HepG2 (cell line): ENCODE results near the gene COMT. TPM values are rescaled to one million over a fixed set of nuclear protein-coding genes. Genes with fewer than 3 reads are reported as not detected.

ENCODE experiments used
- AGO2 ChIP-seq: fragments of 200-400 bp; formaldehyde crosslinking; optimal IDR thresholded peaks from 2 replicates; pipeline ENCODE3; 2017; ENCODE audit warnings: mild to moderate bottlenecking, low read depth, low read length, moderate library complexity
- ARNT ChIP-seq: fragments of 450-650 bp; IDR thresholded peaks from 2 replicates; pipeline ENCODE4 v1.6.1; 2017
- BRF2 ChIP-seq: sonication (generic); formaldehyde crosslinking; IDR thresholded peaks from 2 replicates; pipeline ENCODE4 v1.8.1; 2022; ENCODE audit warnings: mild to moderate bottlenecking, missing genetic modification reagents
- ETV5 ChIP-seq: IDR thresholded peaks from 2 replicates; pipeline ENCODE4 v1.6.1; 2018; ENCODE audit warnings: missing biosample characterization, missing genetic modification reagents, inconsistent platforms, borderline replicate concordance
- FOXJ3 ChIP-seq: sonication (generic); formaldehyde crosslinking; IDR thresholded peaks from 2 replicates; pipeline ENCODE4 v1.4.0; 2020; ENCODE audit warnings: missing genetic modification reagents, mild to moderate bottlenecking, borderline replicate concordance
- JUN ChIP-seq: sonication (generic); formaldehyde crosslinking; IDR thresholded peaks from 2 replicates; pipeline ENCODE4 v1.4.0; 2020; ENCODE audit warnings: mild to moderate bottlenecking, missing genetic modification reagents
- KDM5B ChIP-seq: sonication (generic); formaldehyde crosslinking; IDR thresholded peaks from 2 replicates; pipeline ENCODE4 v1.4.0; 2020; ENCODE audit warnings: missing genetic modification reagents, mild to moderate bottlenecking, borderline replicate concordance
- MAZ ChIP-seq, 2 experiments: sonication (generic) in 1 of 2; formaldehyde crosslinking in 1 of 2; IDR thresholded peaks; 2 replicates each; pipeline versions ENCODE4 v1.5.0 to v1.6.1; 2012 to 2020; ENCODE audit warnings: low read depth in 2 of 2, mild to moderate bottlenecking in 2 of 2, borderline replicate concordance in 1 of 2, improper control_type of control experiment in 1 of 2, low read length in 1 of 2, missing genetic modification reagents in 1 of 2, moderate library complexity in 1 of 2
- NFE2L1 ChIP-seq: sonication (generic); formaldehyde crosslinking; IDR thresholded peaks from 2 replicates; pipeline ENCODE4 v1.4.0; 2020; ENCODE audit warnings: missing genetic modification reagents, mild to moderate bottlenecking, borderline replicate concordance
- ZFP41 ChIP-seq: sonication (generic); formaldehyde crosslinking; IDR thresholded peaks from 2 replicates; pipeline ENCODE4 v1.4.0; 2020; ENCODE audit warnings: mild to moderate bottlenecking, missing genetic modification reagents, borderline replicate concordance
- ZNF251 ChIP-seq: sonication (generic); formaldehyde crosslinking; IDR thresholded peaks from 2 replicates; pipeline ENCODE4 v1.9.0; 2021; ENCODE audit warnings: mild to moderate bottlenecking, missing genetic modification reagents
- ZNF263 ChIP-seq: sonication (generic); formaldehyde crosslinking; IDR thresholded peaks from 2 replicates; pipeline ENCODE4 v1.4.0; 2020; ENCODE audit warnings: missing genetic modification reagents
- ZNF317 ChIP-seq: sonication (generic); formaldehyde crosslinking; IDR thresholded peaks from 2 replicates; pipeline ENCODE4 v1.5.0; 2020; ENCODE audit warnings: mild to moderate bottlenecking, missing genetic modification reagents
- ZNF484 ChIP-seq: sonication (generic); formaldehyde crosslinking; IDR thresholded peaks from 2 replicates; pipeline ENCODE4 v1.5.1; 2020; ENCODE audit warnings: mild to moderate bottlenecking, low read depth, missing genetic modification reagents, borderline replicate concordance
- ZNF572 ChIP-seq: sonication (generic); formaldehyde crosslinking; IDR thresholded peaks from 2 replicates; pipeline ENCODE4 v1.5.1; 2020; ENCODE audit warnings: mild to moderate bottlenecking, missing genetic modification reagents
- ZNF879 ChIP-seq: sonication (generic); formaldehyde crosslinking; IDR thresholded peaks from 2 replicates; pipeline ENCODE4 v1.8.1; 2023; ENCODE audit warnings: missing genetic modification reagents
- polyA plus RNA-seq, 8 experiments: library from polyadenylated mRNA; depleted of rRNA in 3 of 8; stranded (reverse) in 7 of 8; unstranded in 1 of 8; fragments of >200 nt; fragmentation: Illumina TruSeq in 4 of 8; extraction: Trizol in 4 of 8; gene quantifications; 2 replicates each; pipeline versions ENCODE4 v1.2.1 to v1.2.3, GENCODE V29; 2011 to 2016; ENCODE audit warnings: low read depth in 4 of 8, missing spikeins in 1 of 8, mixed read lengths in 1 of 8; ENCODE audit not compliant: insufficient read depth in 1 of 8
- total RNA-seq, 5 experiments: library from RNA; depleted of rRNA; stranded (reverse); fragments of >200 nt; fragmentation: Illumina TruSeq; extraction: Trizol; gene quantifications; 2 replicates each; pipeline ENCODE4 v1.2.3, GENCODE V29; 2016; ENCODE audit warnings: low read depth in 1 of 5
- TF ChIP-seq, protein P1 (sequence below): sonication (generic); formaldehyde crosslinking; IDR thresholded peaks from 2 replicates; pipeline ENCODE4 v1.4.0; 2020; ENCODE audit warnings: missing genetic modification reagents
- TF ChIP-seq, protein P2 (sequence below): IDR thresholded peaks from 2 replicates; pipeline ENCODE4 v1.6.1; 2016
- TF ChIP-seq, protein P3 (sequence below): sonication (generic); formaldehyde crosslinking; IDR thresholded peaks from 2 replicates; pipeline ENCODE4 v1.5.0; 2020; ENCODE audit warnings: mild to moderate bottlenecking, missing genetic modification reagents

Gene COMT
- total and polyA plus RNA-seq, 2 of the 13 experiments (the other 11 are each of a cell fraction or from before 2014, with no cell fraction given) = 156 to 162 TPM

GRCh38 chr22:19962246-19962908 is 20.8 kb downstream of the COMT start (continued):
- TF ChIP-seq, protein P1, sequence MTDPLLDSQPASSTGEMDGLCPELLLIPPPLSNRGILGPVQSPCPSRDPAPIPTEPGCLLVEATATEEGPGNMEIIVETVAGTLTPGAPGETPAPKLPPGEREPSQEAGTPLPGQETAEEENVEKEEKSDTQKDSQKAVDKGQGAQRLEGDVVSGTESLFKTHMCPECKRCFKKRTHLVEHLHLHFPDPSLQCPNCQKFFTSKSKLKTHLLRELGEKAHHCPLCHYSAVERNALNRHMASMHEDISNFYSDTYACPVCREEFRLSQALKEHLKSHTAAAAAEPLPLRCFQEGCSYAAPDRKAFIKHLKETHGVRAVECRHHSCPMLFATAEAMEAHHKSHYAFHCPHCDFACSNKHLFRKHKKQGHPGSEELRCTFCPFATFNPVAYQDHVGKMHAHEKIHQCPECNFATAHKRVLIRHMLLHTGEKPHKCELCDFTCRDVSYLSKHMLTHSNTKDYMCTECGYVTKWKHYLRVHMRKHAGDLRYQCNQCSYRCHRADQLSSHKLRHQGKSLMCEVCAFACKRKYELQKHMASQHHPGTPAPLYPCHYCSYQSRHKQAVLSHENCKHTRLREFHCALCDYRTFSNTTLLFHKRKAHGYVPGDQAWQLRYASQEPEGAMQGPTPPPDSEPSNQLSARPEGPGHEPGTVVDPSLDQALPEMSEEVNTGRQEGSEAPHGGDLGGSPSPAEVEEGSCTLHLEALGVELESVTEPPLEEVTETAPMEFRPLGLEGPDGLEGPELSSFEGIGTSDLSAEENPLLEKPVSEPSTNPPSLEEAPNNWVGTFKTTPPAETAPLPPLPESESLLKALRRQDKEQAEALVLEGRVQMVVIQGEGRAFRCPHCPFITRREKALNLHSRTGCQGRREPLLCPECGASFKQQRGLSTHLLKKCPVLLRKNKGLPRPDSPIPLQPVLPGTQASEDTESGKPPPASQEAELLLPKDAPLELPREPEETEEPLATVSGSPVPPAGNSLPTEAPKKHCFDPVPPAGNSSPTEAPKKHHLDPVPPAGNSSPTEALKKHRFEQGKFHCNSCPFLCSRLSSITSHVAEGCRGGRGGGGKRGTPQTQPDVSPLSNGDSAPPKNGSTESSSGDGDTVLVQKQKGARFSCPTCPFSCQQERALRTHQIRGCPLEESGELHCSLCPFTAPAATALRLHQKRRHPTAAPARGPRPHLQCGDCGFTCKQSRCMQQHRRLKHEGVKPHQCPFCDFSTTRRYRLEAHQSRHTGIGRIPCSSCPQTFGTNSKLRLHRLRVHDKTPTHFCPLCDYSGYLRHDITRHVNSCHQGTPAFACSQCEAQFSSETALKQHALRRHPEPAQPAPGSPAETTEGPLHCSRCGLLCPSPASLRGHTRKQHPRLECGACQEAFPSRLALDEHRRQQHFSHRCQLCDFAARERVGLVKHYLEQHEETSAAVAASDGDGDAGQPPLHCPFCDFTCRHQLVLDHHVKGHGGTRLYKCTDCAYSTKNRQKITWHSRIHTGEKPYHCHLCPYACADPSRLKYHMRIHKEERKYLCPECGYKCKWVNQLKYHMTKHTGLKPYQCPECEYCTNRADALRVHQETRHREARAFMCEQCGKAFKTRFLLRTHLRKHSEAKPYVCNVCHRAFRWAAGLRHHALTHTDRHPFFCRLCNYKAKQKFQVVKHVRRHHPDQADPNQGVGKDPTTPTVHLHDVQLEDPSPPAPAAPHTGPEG (CRISPR knock-in tag) = no peak
- TF ChIP-seq ZNF484 (CRISPR knock-in tag) (no peak), MAZ (IDR thresholded peaks at IDR 0.05; ENCODE audit: borderline replicate concordance, low read depth, low read length) (no peak), MAZ (CRISPR knock-in tag; IDR thresholded peaks at IDR 0.05; ENCODE audit: low read depth) (no peak), ZNF317 (no peak), JUN (CRISPR knock-in tag) (no peak), AGO2 (peak; percentile 67), ETV5 (0 out of 2 replicates have a peak, but pooled peaks have one; percentile 6), NFE2L1 (CRISPR knock-in tag) (no peak), ZNF879 (CRISPR knock-in tag) (no peak), ZNF251 (CRISPR knock-in tag) (no peak), FOXJ3 (no peak), BRF2 (CRISPR knock-in tag) (no peak), ARNT (no peak), ZNF572 (CRISPR knock-in tag) (no peak), ZNF263 (no peak), ZFP41 (CRISPR knock-in tag) (0 out of 2 replicates have a peak, but pooled peaks have one; percentile 74), KDM5B (no peak; the same call in 1 of the 2 replicates)
- TF ChIP-seq, protein P2, sequence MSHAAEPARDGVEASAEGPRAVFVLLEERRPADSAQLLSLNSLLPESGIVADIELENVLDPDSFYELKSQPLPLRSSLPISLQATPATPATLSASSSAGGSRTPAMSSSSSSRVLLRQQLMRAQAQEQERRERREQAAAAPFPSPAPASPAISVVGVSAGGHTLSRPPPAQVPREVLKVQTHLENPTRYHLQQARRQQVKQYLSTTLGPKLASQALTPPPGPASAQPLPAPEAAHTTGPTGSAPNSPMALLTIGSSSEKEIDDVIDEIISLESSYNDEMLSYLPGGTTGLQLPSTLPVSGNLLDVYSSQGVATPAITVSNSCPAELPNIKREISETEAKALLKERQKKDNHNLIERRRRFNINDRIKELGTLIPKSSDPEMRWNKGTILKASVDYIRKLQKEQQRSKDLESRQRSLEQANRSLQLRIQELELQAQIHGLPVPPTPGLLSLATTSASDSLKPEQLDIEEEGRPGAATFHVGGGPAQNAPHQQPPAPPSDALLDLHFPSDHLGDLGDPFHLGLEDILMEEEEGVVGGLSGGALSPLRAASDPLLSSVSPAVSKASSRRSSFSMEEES (CRISPR knock-in tag) = no peak
- TF ChIP-seq, protein P3, sequence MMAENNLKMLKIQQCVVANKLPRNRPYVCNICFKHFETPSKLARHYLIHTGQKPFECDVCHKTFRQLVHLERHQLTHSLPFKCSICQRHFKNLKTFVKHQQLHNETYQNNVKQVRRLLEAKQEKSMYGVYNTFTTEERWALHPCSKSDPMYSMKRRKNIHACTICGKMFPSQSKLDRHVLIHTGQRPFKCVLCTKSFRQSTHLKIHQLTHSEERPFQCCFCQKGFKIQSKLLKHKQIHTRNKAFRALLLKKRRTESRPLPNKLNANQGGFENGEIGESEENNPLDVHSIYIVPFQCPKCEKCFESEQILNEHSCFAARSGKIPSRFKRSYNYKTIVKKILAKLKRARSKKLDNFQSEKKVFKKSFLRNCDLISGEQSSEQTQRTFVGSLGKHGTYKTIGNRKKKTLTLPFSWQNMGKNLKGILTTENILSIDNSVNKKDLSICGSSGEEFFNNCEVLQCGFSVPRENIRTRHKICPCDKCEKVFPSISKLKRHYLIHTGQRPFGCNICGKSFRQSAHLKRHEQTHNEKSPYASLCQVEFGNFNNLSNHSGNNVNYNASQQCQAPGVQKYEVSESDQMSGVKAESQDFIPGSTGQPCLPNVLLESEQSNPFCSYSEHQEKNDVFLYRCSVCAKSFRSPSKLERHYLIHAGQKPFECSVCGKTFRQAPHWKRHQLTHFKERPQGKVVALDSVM (CRISPR knock-in tag) = no peak
